B cell (primary cell): ENCODE data around the gene KCNH1.

ENCODE experiments used
- EZH2 ChIP-seq: IDR thresholded peaks from 2 replicates; pipeline ENCODE4 v1.6.1; 2012; ENCODE audit warnings: borderline replicate concordance, low read depth, mild to moderate bottlenecking, moderate library complexity, low read length; ENCODE audit not compliant: insufficient read depth, poor library complexity, severe bottlenecking
- TF ChIP-seq, protein P1 (sequence below): fragments of 200-600 bp; IDR thresholded peaks from one replicate; pipeline ENCODE4 v1.8.0; 2022; ENCODE audit warnings: antibody characterized with exemption, mild to moderate bottlenecking

DNA sequence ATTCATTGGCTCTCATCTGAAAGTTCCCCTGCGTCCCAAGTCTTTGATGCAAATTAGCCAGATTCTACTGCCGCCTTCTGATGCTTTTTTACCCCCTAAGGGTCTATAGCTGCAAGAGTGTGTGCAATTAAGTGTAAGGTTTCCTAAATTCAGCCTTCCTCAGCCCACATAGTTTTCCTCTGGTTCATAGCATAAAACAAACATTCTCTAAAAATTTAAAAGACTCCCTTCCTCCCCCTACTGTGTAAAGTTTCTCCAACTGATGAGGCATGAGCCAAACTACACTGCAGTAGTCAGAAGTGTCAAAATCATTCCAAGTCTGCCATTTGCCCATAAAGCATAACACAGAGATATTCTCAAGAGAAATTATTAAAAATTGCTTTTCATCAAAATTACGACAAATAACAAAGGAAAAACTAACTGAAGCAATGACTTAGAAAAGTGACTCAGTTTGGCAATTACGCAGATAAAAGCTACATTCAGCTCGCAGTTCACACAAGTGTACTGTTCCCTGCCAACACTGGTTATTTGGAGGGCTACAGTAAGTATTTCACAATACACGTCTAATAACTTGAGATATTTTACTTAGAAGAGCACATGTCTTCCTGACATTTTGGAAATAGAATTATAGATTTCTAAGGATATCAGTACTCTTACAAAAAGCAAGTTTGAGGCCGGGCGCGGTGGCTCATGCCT, 15.4 kb downstream of the KCNH1 start:
- TF ChIP-seq, protein P1, sequence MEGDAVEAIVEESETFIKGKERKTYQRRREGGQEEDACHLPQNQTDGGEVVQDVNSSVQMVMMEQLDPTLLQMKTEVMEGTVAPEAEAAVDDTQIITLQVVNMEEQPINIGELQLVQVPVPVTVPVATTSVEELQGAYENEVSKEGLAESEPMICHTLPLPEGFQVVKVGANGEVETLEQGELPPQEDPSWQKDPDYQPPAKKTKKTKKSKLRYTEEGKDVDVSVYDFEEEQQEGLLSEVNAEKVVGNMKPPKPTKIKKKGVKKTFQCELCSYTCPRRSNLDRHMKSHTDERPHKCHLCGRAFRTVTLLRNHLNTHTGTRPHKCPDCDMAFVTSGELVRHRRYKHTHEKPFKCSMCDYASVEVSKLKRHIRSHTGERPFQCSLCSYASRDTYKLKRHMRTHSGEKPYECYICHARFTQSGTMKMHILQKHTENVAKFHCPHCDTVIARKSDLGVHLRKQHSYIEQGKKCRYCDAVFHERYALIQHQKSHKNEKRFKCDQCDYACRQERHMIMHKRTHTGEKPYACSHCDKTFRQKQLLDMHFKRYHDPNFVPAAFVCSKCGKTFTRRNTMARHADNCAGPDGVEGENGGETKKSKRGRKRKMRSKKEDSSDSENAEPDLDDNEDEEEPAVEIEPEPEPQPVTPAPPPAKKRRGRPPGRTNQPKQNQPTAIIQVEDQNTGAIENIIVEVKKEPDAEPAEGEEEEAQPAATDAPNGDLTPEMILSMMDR = no peak
- no peak for TF ChIP-seq EZH2
